Measurements from ENCODE around the gene EPB41L4A.

DNA sequence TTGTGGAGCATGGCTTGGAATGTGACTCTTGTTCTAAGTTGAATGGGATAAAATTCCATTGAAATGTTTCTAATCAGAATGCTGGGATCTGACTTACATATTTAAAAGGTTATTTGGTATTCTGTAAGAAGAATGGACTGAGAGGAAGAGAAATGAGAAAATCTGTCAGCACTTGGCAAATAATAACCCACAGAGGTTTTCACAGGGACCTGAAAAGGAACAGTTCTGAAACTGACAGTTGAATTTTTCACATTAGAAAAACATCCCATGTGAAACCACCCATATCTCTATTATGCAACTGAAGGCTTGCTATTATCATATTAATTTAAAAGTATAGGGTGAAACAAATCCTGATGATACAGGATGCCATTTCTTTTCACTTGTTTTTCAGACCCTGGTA, 302.7 kb downstream of the EPB41L4A start:
- TF ChIP-seq TAF1 (IDR thresholded peaks at IDR 0.05; ENCODE audit: low read depth), result no peak
- TF ChIP-seq FOXM1 (IDR thresholded peaks at IDR 0.05; ENCODE audit: borderline replicate concordance, low read depth), result no peak

All from Ishikawa (cell line).